ENCODE measurements around the gene CD247.

The CD247 gene

GRCh38 chr1:167476061-167476460, 42.3 kb downstream of the CD247 start:
- TF ChIP-seq ZNF565 (CRISPR knock-in tag; conservative IDR thresholded peaks at IDR 0.05; ENCODE audit: low read depth) (no peak), PATZ1 (CRISPR knock-in tag; IDR thresholded peaks at IDR 0.05; ENCODE audit: borderline replicate concordance) (no peak), CREB5 (CRISPR knock-in tag; IDR thresholded peaks at IDR 0.05; ENCODE audit: low read depth) (no peak), TSHZ2 (CRISPR knock-in tag; IDR thresholded peaks at IDR 0.05) (no peak), ZNF8 (CRISPR knock-in tag; IDR thresholded peaks at IDR 0.05) (no peak), ARNTL (CRISPR knock-in tag; IDR thresholded peaks at IDR 0.05; ENCODE audit: borderline replicate concordance, low read depth) (no peak), SNAI2 (CRISPR knock-in tag; IDR thresholded peaks at IDR 0.05) (no peak), ZFP30 (CRISPR knock-in tag; IDR thresholded peaks at IDR 0.05) (no peak), CSRNP3 (CRISPR knock-in tag; IDR thresholded peaks at IDR 0.05) (no peak), ZNF70 (CRISPR knock-in tag; IDR thresholded peaks at IDR 0.05) (no peak), ESRRG (CRISPR knock-in tag; IDR thresholded peaks at IDR 0.05) (no peak), OSR1 (CRISPR knock-in tag; IDR thresholded peaks at IDR 0.05) (no peak)
- ATAC-seq = no peak

GRCh38 chr1:167474191-167474641, 44.1 kb downstream of the CD247 start:
- no peak for TF ChIP-seq CSRNP3 (CRISPR knock-in tag; IDR thresholded peaks at IDR 0.05)
- TF ChIP-seq SNAI2 (CRISPR knock-in tag; IDR thresholded peaks at IDR 0.05) = no peak
- TF ChIP-seq CSDC2 (CRISPR knock-in tag; IDR thresholded peaks at IDR 0.05) = no peak
- no peak for TF ChIP-seq TCF4 (CRISPR knock-in tag; IDR thresholded peaks at IDR 0.05; ENCODE audit: borderline replicate concordance)
- TF ChIP-seq CREB5 (CRISPR knock-in tag; IDR thresholded peaks at IDR 0.05; ENCODE audit: low read depth) = no peak
- TF ChIP-seq ZFP3 (CRISPR knock-in tag; IDR thresholded peaks at IDR 0.05) = no peak
- no peak for TF ChIP-seq POU6F1 (CRISPR knock-in tag; IDR thresholded peaks at IDR 0.05; ENCODE audit: borderline replicate concordance, low read depth)
- TF ChIP-seq ZNF565 (CRISPR knock-in tag; conservative IDR thresholded peaks at IDR 0.05; ENCODE audit: low read depth) = no peak
- no peak for TF ChIP-seq ZFP30 (CRISPR knock-in tag; IDR thresholded peaks at IDR 0.05)
- ATAC-seq = no peak

GRCh38 chr1:167473761-167474160, 44.6 kb downstream of the CD247 start:
- no peak for ATAC-seq
- no peak for TF ChIP-seq ZFP30 (CRISPR knock-in tag; IDR thresholded peaks at IDR 0.05)
- no peak for TF ChIP-seq ZNF8 (CRISPR knock-in tag; IDR thresholded peaks at IDR 0.05)
- TF ChIP-seq CSRNP3 (CRISPR knock-in tag; IDR thresholded peaks at IDR 0.05) = no peak
- TF ChIP-seq ZNF70 (CRISPR knock-in tag; IDR thresholded peaks at IDR 0.05) = no peak
- TF ChIP-seq TSHZ2 (CRISPR knock-in tag; IDR thresholded peaks at IDR 0.05) = no peak
- no peak for TF ChIP-seq ARNTL (CRISPR knock-in tag; IDR thresholded peaks at IDR 0.05; ENCODE audit: borderline replicate concordance, low read depth)
- TF ChIP-seq ESRRG (CRISPR knock-in tag; IDR thresholded peaks at IDR 0.05) = no peak
- no peak for TF ChIP-seq CSDC2 (CRISPR knock-in tag; IDR thresholded peaks at IDR 0.05)
- TF ChIP-seq PPARA (CRISPR knock-in tag; IDR thresholded peaks at IDR 0.05; ENCODE audit: borderline replicate concordance) = no peak
- no peak for TF ChIP-seq TCF4 (CRISPR knock-in tag; IDR thresholded peaks at IDR 0.05; ENCODE audit: borderline replicate concordance)
